ENCODE data around the gene TP73.
A peak's percentile ranks its signal among the peaks of the same experiment; 100 is the strongest.
"Not testable (repeated sequence)": the region's sequence is repeated elsewhere in the genome, so short reads cannot be mapped to it uniquely, and the experiment has no call there.

TP73 gene

GRCh38 chr1:3618881-3619671 is 33.2 kb upstream of the TP73 start:
- DNase-seq (ENCODE audit: low read depth, low spot score) = no peak

GRCh38 chr1:3620708-3621107 is 31.6 kb upstream of the TP73 start:
- no peak for DNase-seq (ENCODE audit: low read depth, low spot score)

- not testable (repeated sequence) for DNase-seq (ENCODE audit: low read depth, low spot score)
These were observed 31.1 kb upstream of the TP73 start for GRCh38 chr1:3621151-3621671.

GRCh38 chr1:3622102-3622501 is 30.2 kb upstream of the TP73 start:
- not testable (repeated sequence) for DNase-seq (ENCODE audit: low read depth, low spot score)

GRCh38 chr1:3623441-3624199 is 28.7 kb upstream of the TP73 start:
- no peak for DNase-seq (ENCODE audit: low read depth, low spot score)

- DNase-seq (ENCODE audit: low read depth, low spot score) = peak; percentile 80
These were observed 27.8 kb upstream of the TP73 start, which contains the start of gene TPRG1L for GRCh38 chr1:3624200-3625136. TSS of gene TPRG1L (plus strand) at chr1:3625015. CDS start at chr1:3625073, 58 bp downstream.

GRCh38 chr1:3625151-3625907 is 27.0 kb upstream of the TP73 start:
- DNase-seq (ENCODE audit: low read depth, low spot score) = no peak

- no peak for DNase-seq (ENCODE audit: low read depth, low spot score)
These were observed 26.3 kb upstream of the TP73 start for GRCh38 chr1:3626025-3626424.

GRCh38 chr1:3627515-3628253 is 24.6 kb upstream of the TP73 start:
- DNase-seq (ENCODE audit: low read depth, low spot score) = no peak

GRCh38 chr1:3628445-3628844 is 23.9 kb upstream of the TP73 start:
- no peak for DNase-seq (ENCODE audit: low read depth, low spot score)

GRCh38 chr1:3629561-3630160 is 22.7 kb upstream of the TP73 start:
- DNase-seq (ENCODE audit: low read depth, low spot score) = no peak

GRCh38 chr1:3630161-3630611 is 22.1 kb upstream of the TP73 start:
- DNase-seq (ENCODE audit: low read depth, low spot score) = no peak

- no peak for DNase-seq (ENCODE audit: low read depth, low spot score)
These were observed 21.4 kb upstream of the TP73 start for GRCh38 chr1:3630914-3631313.

GRCh38 chr1:3631320-3632260 is 20.7 kb upstream of the TP73 start:
- no peak for DNase-seq (ENCODE audit: low read depth, low spot score)

- DNase-seq (ENCODE audit: low read depth, low spot score) = no peak
These were observed 20.0 kb upstream of the TP73 start for GRCh38 chr1:3632298-3632697.

GRCh38 chr1:3632716-3633343 is 19.5 kb upstream of the TP73 start:
- no peak for DNase-seq (ENCODE audit: low read depth, low spot score)

- no peak for DNase-seq (ENCODE audit: low read depth, low spot score)
These were observed 18.8 kb upstream of the TP73 start for GRCh38 chr1:3633344-3634058.

All from brain pericyte (primary cell).